ENCODE data around the gene PRKN.

PRKN gene

GRCh38 chr6:161432546-161432945 is 1295.0 kb downstream of the PRKN start:
- no peak for TF ChIP-seq CTCF (IDR thresholded peaks at IDR 0.05; ENCODE audit: low read depth, low read length)
- DNase-seq (ENCODE audit: extremely low read depth, low read depth) = no peak

GRCh38 chr6:161429921-161430490 is 1297.6 kb downstream of the PRKN start:
- DNase-seq (ENCODE audit: extremely low read depth, low read depth) = no peak
- peak; percentile 7 for TF ChIP-seq CTCF (IDR thresholded peaks at IDR 0.05; ENCODE audit: low read depth, low read length)

GRCh38 chr6:161424421-161424820 is 1303.1 kb downstream of the PRKN start:
- no peak for TF ChIP-seq CTCF (IDR thresholded peaks at IDR 0.05; ENCODE audit: low read depth, low read length)
- DNase-seq (ENCODE audit: extremely low read depth, low read depth) = no peak

GRCh38 chr6:161422710-161423680 is 1304.6 kb downstream of the PRKN start:
- no peak for TF ChIP-seq CTCF (IDR thresholded peaks at IDR 0.05; ENCODE audit: low read depth, low read length)
- no peak for DNase-seq (ENCODE audit: extremely low read depth, low read depth)

- TF ChIP-seq CTCF (IDR thresholded peaks at IDR 0.05; ENCODE audit: low read depth, low read length) = peak; percentile 62
- peak; percentile 71 for DNase-seq (ENCODE audit: extremely low read depth, low read depth)
Observed at GRCh38 chr6:161418463-161418945, 1309.1 kb downstream of the PRKN start.

GRCh38 chr6:161417717-161418462 is 1309.7 kb downstream of the PRKN start:
- TF ChIP-seq CTCF (IDR thresholded peaks at IDR 0.05; ENCODE audit: low read depth, low read length) = no peak

More at GRCh38 chr6:161417717-161418462, 1309.7 kb downstream of the PRKN start:
- DNase-seq (ENCODE audit: extremely low read depth, low read depth) = peak; percentile 30

All from AG09319 (cell line).